Measurements from ENCODE around the gene KIFC3. TPM values are rescaled to one million over a fixed set of nuclear protein-coding genes. Genes with fewer than 3 reads are reported as not detected.

Gene KIFC3
- total RNA-seq, 5 donors from 2014 or later (not counting 1 experiment from before 2014, with no cell fraction given), result 0.78 to 4.1 (median 2.7) TPM

DNA sequence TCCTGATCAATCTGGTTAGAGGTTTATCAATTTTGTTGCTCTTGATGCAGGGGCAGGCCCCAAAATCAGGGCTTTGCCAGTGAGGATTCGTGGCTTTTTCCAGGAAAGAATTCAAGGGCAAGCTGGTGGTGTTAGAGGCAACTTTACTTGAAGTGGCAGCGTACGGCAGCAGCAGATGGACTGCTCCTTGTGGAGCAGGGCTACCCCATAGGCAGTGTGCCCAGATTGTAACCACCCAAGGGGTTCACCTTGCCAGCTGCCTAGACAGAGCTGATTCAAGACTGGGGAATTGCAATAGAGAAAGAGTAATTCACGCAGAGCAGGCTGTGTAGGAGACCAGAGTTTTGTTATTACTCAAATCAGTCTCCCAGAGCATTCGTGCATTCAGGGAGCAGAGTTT lies 90.9 kb downstream of the KIFC3 start:
- Mint-ChIP-seq H3K36me3 (no peaks in the 10 kb centered on the region), H3K4me3 (no peak overlapping the region), H3K27ac (no peak overlapping the region), H3K4me1 (no peaks in the 10 kb centered on the region), H3K9me3 (no peaks in the 10 kb centered on the region), H3K27me3 (peaks cover 5 to 6% of the 10 kb centered on the region in 2 donors)
- ATAC-seq (replicated peaks in 1 of 4) (no peak), DNase-seq (no peak)
- no peaks in the 10 kb centered on the region for H3K9me3 ChIP-seq
- no peak overlapping the region for H3K4me3 ChIP-seq (ENCODE audit: control insufficient read depth in 1 of 2, extremely low read depth in 1 of 2, low read length in 1 of 2)
- H3K27me3 ChIP-seq (replicated peaks in 1 of 2; ENCODE audit: control insufficient read depth in 2 of 2, extremely low read depth in 1 of 2, insufficient read depth in 2 of 2, low read length in 1 of 2), result peaks cover 0 to 10% of the 10 kb centered on the region in 2 experiments
- POLR2A ChIA-PET, result no interaction called here
- H3K36me3 ChIP-seq (ENCODE audit: control insufficient read depth in 2 of 2, extremely low read depth in 1 of 2, insufficient read depth in 1 of 2, low read length in 1 of 2), result no peaks in the 10 kb centered on the region
- no peaks in the 10 kb centered on the region for H3K4me1 ChIP-seq (ENCODE audit: control insufficient read depth in 1 of 2, extremely low read depth in 1 of 2, insufficient read depth in 2 of 2, low read length in 2 of 2)
- CTCF ChIA-PET, result no interaction called here
- WGBS (ENCODE audit: insufficient coverage), result 80% methylated on average over 5 of the region's 5 CpGs
- no peak overlapping the region for H3K27ac ChIP-seq (ENCODE audit: low read length)

DNA sequence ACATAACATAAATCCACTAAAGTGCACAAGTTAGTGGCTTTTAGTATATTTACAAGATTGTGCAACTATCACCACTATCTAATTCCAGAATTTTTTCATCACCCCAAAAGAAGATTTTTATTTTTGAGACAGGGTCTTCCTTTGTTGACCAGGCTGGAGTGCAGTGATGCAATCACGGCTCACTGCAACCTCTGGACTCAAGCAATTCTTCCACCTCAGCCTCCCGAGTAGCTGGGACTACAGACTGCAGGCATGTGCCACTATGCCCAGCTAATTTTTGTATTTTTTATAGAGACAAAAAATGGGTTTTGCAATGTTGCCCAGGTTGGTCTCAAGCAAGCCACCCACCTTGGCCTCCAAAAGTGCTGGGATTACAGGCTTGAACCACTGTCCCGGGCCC lies 92.6 kb downstream of the KIFC3 start:
- CTCF ChIA-PET, result no interaction called here
- no peak for ATAC-seq (replicated peaks in 1 of 4)

More for the DNA sequence above, 92.6 kb downstream of the KIFC3 start:
- Mint-ChIP-seq H3K4me3 (no peak overlapping the region), H3K36me3 (no peaks in the 10 kb centered on the region), H3K27me3 (peaks cover 5 to 6% of the 10 kb centered on the region in 2 donors), H3K9me3 (no peaks in the 10 kb centered on the region), H3K27ac (no peak overlapping the region), H3K4me1 (no peaks in the 10 kb centered on the region)
- H3K27me3 ChIP-seq (replicated peaks in 1 of 2; ENCODE audit: control insufficient read depth in 2 of 2, extremely low read depth in 1 of 2, insufficient read depth in 2 of 2, low read length in 1 of 2), result peaks cover 0 to 8% of the 10 kb centered on the region in 2 experiments
- POLR2A ChIA-PET, result no interaction called here
- no peak overlapping the region for H3K27ac ChIP-seq (ENCODE audit: low read length)
- WGBS (ENCODE audit: insufficient coverage), result no CpG with 5 or more reads among the region's 3 CpGs
- no peaks in the 10 kb centered on the region for H3K36me3 ChIP-seq (ENCODE audit: control insufficient read depth in 2 of 2, extremely low read depth in 1 of 2, insufficient read depth in 1 of 2, low read length in 1 of 2)
- DNase-seq, result no peak
- no peaks in the 10 kb centered on the region for H3K9me3 ChIP-seq
- H3K4me3 ChIP-seq (ENCODE audit: control insufficient read depth in 1 of 2, extremely low read depth in 1 of 2, low read length in 1 of 2), result no peak overlapping the region
- H3K4me1 ChIP-seq (ENCODE audit: control insufficient read depth in 1 of 2, extremely low read depth in 1 of 2, insufficient read depth in 2 of 2, low read length in 2 of 2), result no peaks in the 10 kb centered on the region

Other genes with a start within 250 kb of the KIFC3 start
- gene ADGRG1, start 173.9 kb downstream of the KIFC3 start, total RNA-seq, result 10 to 100 TPM in 4 of 5 donors, 1 to 10 TPM in 1; 7.8 to 91.7 (median 11.7) TPM
- 1 to 10 TPM in 1 of 5 donors, under 1 TPM in 3, not detected in 1; 0.16 to 1.8 (median 0.40) TPM for gene ADGRG3, start 134.2 kb downstream of the KIFC3 start, total RNA-seq
- not detected for gene DRC7, start 107.7 kb downstream of the KIFC3 start, total RNA-seq
- 10 to 100 TPM; 23.0 to 28.0 (median 25.5) TPM for gene KATNB1, start 66.7 kb downstream of the KIFC3 start, total RNA-seq
- gene CNGB1, start 168.6 kb upstream of the KIFC3 start, total RNA-seq, result not detected
- gene ZNF319, start 198.2 kb upstream of the KIFC3 start, total RNA-seq, result 10 to 100 TPM; 14.9 to 25.4 (median 20.4) TPM
- gene USB1, start 198.9 kb upstream of the KIFC3 start, total RNA-seq, result 10 to 100 TPM; 31.7 to 44.2 (median 41.3) TPM
- gene MMP15, start 223.3 kb upstream of the KIFC3 start, total RNA-seq, result 1 to 10 TPM in 2 of 5 donors, under 1 TPM in 3; 0.30 to 1.3 (median 0.85) TPM

Data from T-cell (primary cell).